ENCODE measurements around the gene FAM120C.

Gene FAM120C

DNA sequence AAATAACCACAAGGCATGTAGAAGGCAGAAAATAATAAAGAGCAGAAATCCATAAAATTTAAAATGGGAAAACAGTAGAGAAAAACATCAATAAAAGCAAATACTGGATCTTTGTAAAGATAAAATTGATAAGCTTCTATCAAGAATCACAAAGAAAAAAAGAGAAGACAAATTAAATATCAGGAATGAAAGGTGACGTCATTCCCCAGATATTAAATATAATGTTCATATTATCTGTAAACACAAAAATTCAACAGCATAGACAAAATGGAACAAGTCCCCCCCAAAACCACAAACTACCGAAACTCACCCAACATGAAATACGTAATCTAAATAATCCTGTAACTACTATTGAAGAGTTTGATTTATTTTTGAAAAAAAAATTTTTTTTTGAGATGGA lies 30.5 kb upstream of the FAM120C start:
- no peak overlapping the region for H3K27ac ChIP-seq (replicated peaks)
- no peak for DNase-seq (ENCODE audit: low read depth in 1 of 2, low spot score in 1 of 2)
- H3K27me3 ChIP-seq (ENCODE audit: insufficient read depth, poor library complexity, severe bottlenecking) = no peaks in the 10 kb centered on the region
- no peak overlapping the region for H3K4me3 ChIP-seq (replicated peaks; ENCODE audit: insufficient read depth, low read length)
- TF ChIP-seq SPI1 (IDR thresholded peaks at IDR 0.05; ENCODE audit: borderline replicate concordance, low read depth) (no peak), GABPA (IDR thresholded peaks at IDR 0.05; ENCODE audit: low read depth) (no peak), POLR2AphosphoS5 (IDR thresholded peaks at IDR 0.05; ENCODE audit: low read depth) (no peak)
- TF ChIP-seq, protein P1, sequence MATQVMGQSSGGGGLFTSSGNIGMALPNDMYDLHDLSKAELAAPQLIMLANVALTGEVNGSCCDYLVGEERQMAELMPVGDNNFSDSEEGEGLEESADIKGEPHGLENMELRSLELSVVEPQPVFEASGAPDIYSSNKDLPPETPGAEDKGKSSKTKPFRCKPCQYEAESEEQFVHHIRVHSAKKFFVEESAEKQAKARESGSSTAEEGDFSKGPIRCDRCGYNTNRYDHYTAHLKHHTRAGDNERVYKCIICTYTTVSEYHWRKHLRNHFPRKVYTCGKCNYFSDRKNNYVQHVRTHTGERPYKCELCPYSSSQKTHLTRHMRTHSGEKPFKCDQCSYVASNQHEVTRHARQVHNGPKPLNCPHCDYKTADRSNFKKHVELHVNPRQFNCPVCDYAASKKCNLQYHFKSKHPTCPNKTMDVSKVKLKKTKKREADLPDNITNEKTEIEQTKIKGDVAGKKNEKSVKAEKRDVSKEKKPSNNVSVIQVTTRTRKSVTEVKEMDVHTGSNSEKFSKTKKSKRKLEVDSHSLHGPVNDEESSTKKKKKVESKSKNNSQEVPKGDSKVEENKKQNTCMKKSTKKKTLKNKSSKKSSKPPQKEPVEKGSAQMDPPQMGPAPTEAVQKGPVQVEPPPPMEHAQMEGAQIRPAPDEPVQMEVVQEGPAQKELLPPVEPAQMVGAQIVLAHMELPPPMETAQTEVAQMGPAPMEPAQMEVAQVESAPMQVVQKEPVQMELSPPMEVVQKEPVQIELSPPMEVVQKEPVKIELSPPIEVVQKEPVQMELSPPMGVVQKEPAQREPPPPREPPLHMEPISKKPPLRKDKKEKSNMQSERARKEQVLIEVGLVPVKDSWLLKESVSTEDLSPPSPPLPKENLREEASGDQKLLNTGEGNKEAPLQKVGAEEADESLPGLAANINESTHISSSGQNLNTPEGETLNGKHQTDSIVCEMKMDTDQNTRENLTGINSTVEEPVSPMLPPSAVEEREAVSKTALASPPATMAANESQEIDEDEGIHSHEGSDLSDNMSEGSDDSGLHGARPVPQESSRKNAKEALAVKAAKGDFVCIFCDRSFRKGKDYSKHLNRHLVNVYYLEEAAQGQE (IDR thresholded peaks at IDR 0.05; ENCODE audit: insufficient replicate concordance, low read depth) = no peak
- TF ChIP-seq, protein P2, sequence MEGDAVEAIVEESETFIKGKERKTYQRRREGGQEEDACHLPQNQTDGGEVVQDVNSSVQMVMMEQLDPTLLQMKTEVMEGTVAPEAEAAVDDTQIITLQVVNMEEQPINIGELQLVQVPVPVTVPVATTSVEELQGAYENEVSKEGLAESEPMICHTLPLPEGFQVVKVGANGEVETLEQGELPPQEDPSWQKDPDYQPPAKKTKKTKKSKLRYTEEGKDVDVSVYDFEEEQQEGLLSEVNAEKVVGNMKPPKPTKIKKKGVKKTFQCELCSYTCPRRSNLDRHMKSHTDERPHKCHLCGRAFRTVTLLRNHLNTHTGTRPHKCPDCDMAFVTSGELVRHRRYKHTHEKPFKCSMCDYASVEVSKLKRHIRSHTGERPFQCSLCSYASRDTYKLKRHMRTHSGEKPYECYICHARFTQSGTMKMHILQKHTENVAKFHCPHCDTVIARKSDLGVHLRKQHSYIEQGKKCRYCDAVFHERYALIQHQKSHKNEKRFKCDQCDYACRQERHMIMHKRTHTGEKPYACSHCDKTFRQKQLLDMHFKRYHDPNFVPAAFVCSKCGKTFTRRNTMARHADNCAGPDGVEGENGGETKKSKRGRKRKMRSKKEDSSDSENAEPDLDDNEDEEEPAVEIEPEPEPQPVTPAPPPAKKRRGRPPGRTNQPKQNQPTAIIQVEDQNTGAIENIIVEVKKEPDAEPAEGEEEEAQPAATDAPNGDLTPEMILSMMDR (IDR thresholded peaks at IDR 0.05; ENCODE audit: insufficient read depth, low read length) = no peak

DNA sequence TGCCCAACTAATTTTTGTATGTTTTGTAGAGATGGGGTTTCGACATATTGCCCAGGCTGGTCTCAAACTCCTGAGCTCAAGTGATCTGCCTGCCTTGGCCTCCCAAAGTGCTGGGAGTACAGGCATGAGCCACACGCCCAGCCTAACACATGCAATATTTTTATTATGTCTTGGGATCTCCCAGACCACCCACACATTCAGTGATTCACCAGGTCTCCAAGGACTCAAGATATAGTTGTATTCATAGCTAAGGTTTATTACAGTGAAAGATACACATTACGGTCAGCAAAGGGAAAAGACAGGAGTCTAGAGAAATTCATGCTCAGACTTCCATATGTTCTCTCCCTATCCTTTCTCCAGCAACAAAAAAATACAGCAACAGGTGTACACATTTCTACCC lies 25.5 kb upstream of the FAM120C start:
- TF ChIP-seq, protein P2 (IDR thresholded peaks at IDR 0.05; ENCODE audit: insufficient read depth, low read length) = no peak
- TF ChIP-seq SPI1 (IDR thresholded peaks at IDR 0.05; ENCODE audit: borderline replicate concordance, low read depth) (no peak), POLR2AphosphoS5 (IDR thresholded peaks at IDR 0.05; ENCODE audit: low read depth) (no peak), GABPA (IDR thresholded peaks at IDR 0.05; ENCODE audit: low read depth) (no peak)
- TF ChIP-seq, protein P1 (IDR thresholded peaks at IDR 0.05; ENCODE audit: insufficient replicate concordance, low read depth) = no peak
- no peak overlapping the region for H3K27ac ChIP-seq (replicated peaks)
- no peaks in the 10 kb centered on the region for H3K27me3 ChIP-seq (ENCODE audit: insufficient read depth, poor library complexity, severe bottlenecking)
- no peak for DNase-seq (ENCODE audit: low read depth in 1 of 2, low spot score in 1 of 2)
- H3K4me3 ChIP-seq (replicated peaks; ENCODE audit: insufficient read depth, low read length) = no peak overlapping the region

DNA sequence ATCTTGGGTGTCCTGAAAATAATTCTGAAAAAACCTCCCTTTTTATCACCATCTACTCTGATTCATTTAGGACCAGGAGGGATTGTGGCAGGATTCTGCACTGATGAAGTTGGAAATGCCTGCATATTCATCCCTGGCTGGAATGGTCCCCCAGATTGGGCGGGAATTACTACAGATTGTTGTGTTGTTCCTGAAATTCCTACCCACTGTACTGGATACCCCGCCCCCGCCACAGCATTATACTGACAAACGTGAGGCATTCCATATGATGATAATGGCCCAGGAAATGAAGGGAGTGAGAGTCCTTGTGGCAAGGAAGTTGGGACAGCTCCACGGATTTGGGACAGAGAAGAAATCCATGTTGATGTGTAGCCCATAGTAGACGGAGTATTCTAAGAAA lies 15.2 kb upstream of the FAM120C start:
- no peak overlapping the region for H3K27ac ChIP-seq (replicated peaks)
- DNase-seq (ENCODE audit: low read depth in 1 of 2, low spot score in 1 of 2) = no peak
- peaks cover 7% of the 10 kb centered on the region for H3K27me3 ChIP-seq (ENCODE audit: insufficient read depth, poor library complexity, severe bottlenecking)
- H3K4me3 ChIP-seq (replicated peaks; ENCODE audit: insufficient read depth, low read length) = no peak overlapping the region
- TF ChIP-seq, protein P2 (IDR thresholded peaks at IDR 0.05; ENCODE audit: insufficient read depth, low read length) = no peak
- no peak for TF ChIP-seq GABPA (IDR thresholded peaks at IDR 0.05; ENCODE audit: low read depth)
- TF ChIP-seq SPI1 (IDR thresholded peaks at IDR 0.05; ENCODE audit: borderline replicate concordance, low read depth) = no peak
- no peak for TF ChIP-seq POLR2AphosphoS5 (IDR thresholded peaks at IDR 0.05; ENCODE audit: low read depth)
- TF ChIP-seq, protein P1 (IDR thresholded peaks at IDR 0.05; ENCODE audit: insufficient replicate concordance, low read depth) = no peak
